GM12801 (cell line): ENCODE data around the gene SYT7.

Experiments used
- TF ChIP-seq, protein P1 (sequence below): IDR thresholded peaks from one replicate; pipeline ENCODE4 v1.5.1; 2011; ENCODE audit warnings: control low read depth; ENCODE audit not compliant: insufficient read length; ENCODE audit errors: extremely low read depth

SYT7 gene

DNA sequence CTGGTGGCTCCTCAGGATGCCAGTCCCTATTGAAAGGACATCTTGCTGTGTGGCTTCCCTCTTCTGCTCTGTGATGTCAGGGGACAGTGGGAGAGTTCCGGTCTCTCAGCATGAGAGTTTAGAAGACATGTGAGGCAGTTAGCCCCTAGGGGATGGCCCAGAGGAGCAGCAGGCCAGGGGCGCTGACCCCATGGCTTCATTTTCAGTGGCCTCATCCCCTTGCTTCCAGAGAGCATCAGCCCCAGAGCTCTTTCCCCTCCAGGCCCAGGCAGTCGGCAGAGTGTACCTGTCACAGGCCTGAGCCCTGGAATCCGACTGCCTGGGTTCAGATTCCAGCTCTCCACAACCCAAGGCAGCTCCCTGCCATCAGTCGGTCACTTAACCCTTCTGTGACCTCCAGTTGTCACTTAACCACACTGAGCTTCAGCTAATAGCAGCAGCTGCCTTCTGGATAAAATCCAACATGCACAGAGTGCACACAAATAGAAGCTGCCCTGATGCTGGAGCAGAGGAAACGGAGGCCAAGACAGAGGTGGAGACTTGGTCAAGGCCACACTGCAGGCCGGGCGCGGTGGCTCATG, 86.4 kb downstream of the SYT7 start:
- TF ChIP-seq, protein P1, sequence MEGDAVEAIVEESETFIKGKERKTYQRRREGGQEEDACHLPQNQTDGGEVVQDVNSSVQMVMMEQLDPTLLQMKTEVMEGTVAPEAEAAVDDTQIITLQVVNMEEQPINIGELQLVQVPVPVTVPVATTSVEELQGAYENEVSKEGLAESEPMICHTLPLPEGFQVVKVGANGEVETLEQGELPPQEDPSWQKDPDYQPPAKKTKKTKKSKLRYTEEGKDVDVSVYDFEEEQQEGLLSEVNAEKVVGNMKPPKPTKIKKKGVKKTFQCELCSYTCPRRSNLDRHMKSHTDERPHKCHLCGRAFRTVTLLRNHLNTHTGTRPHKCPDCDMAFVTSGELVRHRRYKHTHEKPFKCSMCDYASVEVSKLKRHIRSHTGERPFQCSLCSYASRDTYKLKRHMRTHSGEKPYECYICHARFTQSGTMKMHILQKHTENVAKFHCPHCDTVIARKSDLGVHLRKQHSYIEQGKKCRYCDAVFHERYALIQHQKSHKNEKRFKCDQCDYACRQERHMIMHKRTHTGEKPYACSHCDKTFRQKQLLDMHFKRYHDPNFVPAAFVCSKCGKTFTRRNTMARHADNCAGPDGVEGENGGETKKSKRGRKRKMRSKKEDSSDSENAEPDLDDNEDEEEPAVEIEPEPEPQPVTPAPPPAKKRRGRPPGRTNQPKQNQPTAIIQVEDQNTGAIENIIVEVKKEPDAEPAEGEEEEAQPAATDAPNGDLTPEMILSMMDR: no peak

DNA sequence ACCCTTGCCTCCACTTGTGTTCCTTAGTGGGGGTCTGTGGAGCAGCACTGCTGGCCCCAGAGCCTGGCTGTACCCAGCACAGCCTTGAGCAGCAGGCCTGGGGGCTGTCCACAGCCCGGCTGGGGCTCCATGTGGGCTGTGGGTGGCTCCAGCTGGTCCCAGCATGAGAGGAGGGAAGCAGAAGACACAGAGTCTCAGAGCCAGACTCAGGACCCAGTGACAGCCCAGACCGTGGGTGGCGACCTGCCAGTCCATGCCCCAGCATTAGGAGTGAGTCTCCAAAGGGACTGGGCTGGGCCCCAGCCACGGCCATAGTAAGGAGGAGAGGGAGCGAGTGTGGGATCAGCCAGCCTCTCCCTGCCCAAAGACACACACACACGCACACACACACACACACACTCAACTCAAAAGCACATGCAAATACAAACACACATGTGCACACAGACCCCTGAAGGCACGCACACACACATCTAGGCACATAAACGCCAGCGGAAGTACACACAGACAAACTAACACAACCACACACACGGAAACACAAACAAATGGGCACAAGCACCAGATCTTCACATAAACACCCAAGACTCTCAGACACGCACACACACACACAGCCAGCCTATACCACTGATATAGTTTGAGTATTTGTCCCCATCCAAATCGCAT, 89.0 kb downstream of the SYT7 start:
- TF ChIP-seq, protein P1: no peak

DNA sequence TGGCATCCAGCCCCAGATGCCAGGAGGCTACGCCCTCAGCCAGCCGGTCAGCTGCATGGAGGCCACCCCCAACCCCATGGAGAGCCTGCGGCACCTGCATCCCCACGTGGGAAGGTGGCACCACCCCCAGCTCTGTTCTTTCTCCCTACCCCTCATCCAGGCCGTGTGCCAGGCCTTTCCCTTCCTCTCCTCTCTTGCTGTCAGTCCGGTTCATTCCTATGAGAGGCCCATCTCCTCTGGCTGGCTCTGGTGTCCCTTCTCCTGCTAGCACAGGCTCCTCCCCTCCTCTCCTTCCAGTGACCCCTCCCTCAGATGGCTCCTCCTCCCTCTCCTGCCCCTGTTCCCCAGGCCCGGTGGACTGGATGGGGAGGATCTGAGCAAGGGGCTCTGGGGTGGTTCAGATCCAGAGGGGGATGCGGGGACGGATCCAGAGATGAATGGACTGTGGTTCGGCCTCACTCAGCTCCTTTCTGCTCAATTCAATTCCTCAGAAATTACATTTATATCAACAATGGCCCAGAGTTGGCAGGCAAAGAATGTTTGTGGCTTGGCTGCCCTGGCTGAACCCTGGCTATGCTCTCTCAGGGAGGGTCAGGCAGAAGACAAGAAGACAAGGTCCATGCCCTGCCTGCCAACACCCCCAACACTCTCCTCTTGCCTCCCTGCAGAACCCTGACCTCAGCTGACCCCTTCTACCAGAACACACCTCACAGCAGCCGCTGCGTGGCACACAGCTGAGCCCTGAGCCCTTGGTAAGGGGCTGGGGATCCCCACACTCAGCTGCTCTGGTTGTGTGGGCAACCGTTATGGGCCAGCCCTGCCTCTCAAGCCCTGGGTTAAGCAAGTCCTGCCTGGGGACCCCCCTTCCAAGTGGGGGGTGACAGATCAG, 90.8 kb downstream of the SYT7 start:
- TF ChIP-seq, protein P1: no peak

DNA sequence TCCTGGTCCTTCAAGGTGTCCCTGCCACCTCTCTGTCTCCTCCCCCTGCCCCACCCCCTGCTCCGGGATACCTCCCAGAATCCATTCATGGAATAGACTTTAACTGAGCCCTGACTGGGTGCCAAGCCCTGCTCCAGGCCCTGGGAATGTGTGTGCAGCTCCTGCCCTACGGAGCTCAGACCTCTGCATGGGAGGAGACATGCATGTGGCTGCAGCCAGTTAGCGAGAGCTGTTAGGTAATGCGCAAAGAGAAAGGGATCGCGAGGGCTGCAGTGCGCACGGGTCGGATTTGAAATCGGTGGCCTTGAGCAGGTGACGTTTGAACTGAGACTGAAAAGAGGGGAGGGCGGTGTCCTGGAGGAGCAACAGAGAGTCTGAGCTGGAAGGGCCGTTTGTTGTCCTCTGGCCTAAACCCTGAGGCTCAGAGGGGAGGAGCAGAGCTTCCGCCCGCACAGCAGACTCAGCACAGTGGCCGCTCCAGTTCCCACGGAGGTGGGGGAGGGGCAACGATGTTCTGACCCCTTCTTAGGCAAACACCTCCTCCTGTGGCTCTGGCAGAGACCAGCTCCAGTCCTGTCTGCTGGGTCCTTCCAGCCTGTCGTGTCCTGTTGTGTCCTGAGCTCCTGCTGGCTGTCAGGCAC, 92.1 kb downstream of the SYT7 start:
- TF ChIP-seq, protein P1: no peak

DNA sequence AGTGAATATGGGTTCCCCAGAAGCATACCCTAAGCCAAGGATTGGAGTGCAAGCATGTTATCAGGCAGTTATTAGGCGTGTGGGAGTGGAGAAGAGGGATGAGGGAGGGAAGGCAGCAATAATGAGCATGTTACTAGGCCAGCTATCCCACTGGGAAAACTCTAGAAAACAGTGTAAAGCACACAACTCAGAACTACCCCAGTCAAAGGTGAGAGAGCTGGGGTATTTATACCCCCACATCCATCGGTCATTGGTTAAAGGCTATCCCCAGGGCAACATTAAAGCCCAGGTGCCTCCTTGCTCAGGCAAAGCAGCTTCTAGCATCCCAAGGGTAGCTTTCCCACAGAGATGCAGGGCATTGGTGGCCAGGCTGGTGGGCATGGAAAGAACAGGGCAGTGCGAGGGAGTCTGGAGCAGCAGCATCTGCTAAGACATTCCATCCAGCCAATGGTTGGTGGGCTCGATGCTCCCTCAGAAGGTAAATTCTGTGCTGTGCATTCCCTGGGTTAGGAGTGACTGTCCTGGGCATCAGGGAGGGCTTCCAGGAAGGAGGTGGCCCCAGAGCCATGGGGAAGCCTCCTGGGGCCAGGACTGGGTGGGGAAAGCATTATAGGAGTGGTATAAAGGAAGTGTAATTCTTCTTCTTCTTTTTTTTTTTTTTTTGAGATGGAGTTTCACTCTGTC, 93.4 kb downstream of the SYT7 start:
- TF ChIP-seq, protein P1: no peak

DNA sequence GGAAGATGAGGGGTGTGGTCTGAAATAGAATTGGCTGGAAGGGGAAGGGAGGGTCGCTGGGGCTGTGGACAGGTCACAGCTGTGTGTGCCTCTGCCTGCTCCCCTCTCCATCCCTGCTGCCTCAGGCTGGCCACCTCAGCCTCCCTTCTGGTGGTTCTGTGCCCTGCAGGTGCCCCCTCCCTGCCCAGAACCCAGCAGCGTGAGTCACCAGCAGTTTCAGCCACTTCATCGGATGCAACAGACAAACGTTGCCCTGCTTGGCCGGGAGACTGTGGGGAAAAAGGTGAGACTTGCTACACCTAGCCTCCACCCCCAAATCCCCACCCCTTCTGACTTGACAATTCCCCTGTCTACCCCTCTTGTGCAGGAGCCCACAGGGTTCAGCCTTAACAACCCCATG, 94.1 kb downstream of the SYT7 start:
- TF ChIP-seq, protein P1: no peak

DNA sequence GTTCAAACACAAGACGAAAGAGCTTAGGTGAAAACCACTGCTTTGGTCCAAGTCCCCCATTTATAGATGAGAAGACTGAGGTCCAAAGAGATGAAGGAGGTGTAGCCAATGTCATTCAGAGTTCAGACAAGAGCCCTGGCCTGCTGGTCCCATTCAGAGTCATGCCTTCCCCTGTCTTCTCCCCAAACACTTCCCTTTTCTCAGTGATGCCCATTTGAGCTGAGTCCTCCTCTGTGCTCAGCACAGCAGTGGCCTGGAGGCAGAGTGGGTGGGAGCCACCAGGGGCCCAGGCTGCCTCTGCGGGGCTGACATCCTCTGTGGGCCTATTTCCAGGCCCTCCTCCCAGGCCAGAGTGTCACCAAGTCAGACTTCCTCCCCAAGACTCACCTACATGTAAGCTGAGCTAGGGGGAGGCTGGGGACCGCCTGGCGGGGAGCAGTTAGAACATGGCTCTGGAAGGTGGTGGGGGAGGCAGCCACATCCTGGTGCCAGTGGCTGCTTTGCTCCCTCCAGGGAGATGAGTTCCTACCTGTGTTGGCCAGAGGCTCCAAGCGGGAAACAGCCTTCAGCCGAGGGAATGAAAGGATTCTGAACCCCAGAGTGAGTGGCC, 94.8 kb downstream of the SYT7 start:
- TF ChIP-seq, protein P1: no peak
